ENCODE data around the gene SLC25A17.

DNA sequence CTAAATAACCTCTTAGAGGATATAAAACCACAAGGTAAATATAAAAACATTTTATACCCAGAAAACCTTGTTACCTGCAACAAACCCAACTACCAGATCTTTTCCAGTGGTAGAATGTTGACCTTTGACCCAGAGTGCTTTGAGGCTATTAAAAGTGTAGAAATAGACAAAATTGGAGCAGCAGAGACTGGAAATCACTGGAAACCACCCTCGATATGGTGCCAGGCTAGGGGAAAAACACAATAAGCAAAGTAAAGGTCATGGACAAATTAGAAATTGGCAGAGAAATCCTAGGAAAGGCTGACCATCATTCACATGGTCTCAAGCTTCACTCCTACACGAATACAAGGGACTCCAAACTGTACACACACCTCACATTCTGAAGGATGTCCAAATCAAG, 26.7 kb downstream of the SLC25A17 start:
- no peak for TF ChIP-seq POLR2A (IDR thresholded peaks at IDR 0.05)
- TF ChIP-seq CTCF (IDR thresholded peaks at IDR 0.05), result no peak

Data from esophagus squamous epithelium (tissue), 4 donors.